GM21526 (cell line): ENCODE measurements around the gene MLLT3.

ENCODE experiments used
- ATAC-seq: cut with Tn5 transposase; IDR thresholded peaks from one replicate; pipeline ENCODE4 v1.9.1; 2021; ENCODE audit warnings: moderate library complexity; ENCODE audit not compliant: unreplicated experiment, low FRiP score

The MLLT3 gene

GRCh38 chr9:20488691-20489090, 133.6 kb downstream of the MLLT3 start:
- ATAC-seq = no peak

- ATAC-seq = no peak
These were observed 135.7 kb downstream of the MLLT3 start for GRCh38 chr9:20486552-20486951.

DNA sequence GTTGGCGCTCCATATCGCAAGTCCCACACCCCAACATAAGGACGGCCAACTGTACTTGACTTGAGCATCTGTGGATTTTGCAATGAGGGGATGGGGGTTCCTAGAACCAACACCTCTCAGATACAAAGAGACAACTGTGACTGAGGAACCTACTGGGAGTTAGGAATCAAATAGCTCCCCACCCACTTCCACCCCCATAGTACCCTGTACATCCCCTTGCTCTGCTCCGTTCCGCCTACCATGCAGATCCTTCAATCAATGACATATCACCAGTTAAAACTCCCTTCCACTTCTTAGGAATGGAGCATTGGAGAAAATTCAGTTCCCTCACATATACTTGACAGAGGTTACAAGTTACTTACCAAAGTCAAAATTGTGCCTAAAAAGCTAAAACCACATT, 140.9 kb downstream of the MLLT3 start:
- ATAC-seq = no peak

DNA sequence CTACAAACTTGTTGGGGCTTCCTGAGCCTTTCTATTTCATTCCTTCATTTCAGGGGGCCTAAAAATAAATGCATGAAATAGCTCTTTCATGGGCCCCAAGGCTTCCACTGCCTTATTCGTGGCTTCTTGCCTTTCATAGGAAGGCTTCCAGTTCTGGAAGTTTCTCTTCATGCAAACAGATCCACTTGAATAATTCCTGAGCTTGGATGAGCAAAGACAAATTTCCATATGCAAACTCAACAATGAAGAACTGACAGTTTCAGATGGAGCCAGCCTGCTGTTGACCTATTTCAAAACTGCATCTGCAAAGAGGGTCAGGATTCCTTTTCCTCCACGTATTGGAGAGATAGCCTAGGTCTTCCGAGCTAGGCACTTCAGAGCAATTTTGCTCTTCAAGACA, 142.1 kb downstream of the MLLT3 start:
- ATAC-seq = peak; percentile 19

DNA sequence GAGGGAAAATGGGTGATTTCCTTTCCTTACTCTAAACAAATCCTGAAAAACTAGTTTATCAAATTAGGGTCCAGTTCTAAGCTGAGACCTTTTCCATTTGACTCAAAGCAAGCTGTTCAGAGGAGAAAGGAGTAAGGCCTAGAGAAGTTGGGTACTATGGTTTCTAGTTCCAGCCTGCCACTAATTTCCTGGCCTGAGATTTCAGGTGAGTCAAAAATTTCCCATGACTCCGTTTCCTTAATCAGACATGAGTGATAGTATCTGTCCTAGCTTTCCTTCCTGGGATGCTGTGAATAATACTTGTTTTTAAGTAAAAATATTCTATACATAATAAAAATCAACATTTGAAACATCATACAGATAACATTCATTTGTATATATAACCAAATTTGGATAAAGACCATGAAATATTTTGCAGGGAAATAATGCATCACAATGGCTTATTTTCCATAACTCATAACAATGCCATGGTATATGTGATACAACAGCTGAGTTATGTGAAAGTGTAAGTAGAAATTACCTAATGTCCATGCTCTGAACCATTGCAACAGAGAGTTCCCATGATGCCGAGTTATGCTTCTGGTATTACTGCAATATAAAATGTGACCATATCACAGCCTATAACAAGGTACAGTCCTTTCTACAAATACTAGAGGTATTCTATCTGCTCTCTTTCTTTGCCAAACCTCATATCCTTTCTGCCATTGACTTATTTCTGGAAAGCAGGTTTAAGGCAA, 142.7 kb downstream of the MLLT3 start:
- ATAC-seq = peak; percentile 55

DNA sequence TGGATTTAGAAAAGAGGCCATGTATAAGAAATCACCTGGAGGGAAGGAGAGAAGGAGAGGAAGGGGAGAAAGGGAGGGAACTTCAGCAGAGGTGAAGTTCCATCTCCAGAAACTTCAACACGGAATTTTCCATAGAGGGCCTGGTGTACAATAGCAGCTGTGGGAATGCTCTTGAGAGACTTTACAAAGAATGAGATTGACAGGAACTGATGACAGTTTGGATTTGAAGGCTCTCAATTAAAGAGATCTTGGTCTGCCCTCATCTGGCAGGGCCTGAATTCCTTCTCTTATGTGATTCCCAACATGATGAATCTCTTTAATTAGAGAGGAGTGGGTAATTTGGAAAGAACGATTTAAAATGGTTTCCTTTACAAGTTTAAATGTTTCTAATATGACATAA, 143.5 kb downstream of the MLLT3 start:
- ATAC-seq = no peak

GRCh38 chr9:20477940-20478620, 144.2 kb downstream of the MLLT3 start:
- no peak for ATAC-seq

- ATAC-seq = no peak
These were observed 145.3 kb downstream of the MLLT3 start for GRCh38 chr9:20476912-20477521.

- no peak for ATAC-seq
These were observed 147.8 kb downstream of the MLLT3 start for GRCh38 chr9:20474496-20474895.

- no peak for ATAC-seq
These were observed 148.7 kb downstream of the MLLT3 start for GRCh38 chr9:20473515-20474013.

DNA sequence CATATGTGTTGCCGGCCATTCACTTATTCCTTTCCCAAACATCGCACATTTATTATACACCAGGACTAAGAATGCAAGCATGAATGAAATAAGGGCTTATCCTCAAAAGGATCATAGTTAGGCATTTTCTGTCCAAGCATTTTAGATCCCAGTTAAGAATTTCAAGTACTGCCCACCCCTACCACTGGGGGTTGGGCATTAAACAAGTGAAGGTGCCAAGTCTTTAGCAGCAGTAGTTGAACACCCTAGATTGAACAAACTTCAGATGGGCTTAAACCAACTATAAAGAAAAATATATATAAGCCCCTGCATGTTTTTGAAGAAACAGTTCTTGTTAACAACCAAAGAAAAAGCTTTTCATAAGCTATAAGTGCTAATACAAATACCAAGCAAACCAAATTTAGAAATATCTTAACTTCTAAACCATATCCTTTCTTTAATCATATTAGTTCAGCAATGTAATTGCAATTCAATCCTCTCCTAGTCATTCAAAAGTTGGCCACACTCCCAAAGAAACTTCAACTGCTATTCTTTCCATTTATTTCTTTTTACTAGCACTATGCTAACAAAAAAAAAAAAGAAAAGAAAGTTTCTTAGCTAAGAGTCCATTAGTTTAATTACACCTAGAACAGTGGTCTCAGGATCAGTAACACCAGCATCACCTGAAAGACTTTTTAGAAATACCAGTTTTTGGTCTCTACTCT, 149.8 kb downstream of the MLLT3 start:
- ATAC-seq = no peak

- no peak for ATAC-seq
These were observed 155.8 kb downstream of the MLLT3 start for GRCh38 chr9:20466328-20467008.

DNA sequence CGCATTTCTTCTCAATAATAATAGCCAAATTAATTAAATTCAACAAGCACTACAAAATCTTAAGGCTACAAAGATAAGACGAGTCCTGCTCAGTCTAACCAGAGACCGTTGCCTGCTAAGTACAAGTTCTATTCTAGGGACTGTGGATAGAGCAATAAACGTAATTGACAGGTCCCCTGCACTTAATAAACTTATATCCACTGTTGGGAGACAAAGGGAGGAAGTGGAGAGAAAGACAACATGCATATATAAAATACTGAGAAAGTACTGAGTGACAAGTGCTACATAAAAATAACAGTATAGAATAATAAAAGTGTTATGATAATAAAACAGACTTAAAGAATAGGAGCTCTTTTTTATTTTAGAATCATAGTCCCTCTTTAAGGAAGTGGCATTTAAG, 158.1 kb downstream of the MLLT3 start:
- no peak for ATAC-seq

- ATAC-seq = no peak
These were observed 158.5 kb downstream of the MLLT3 start for GRCh38 chr9:20463823-20464222.

- no peak for ATAC-seq
These were observed 159.9 kb downstream of the MLLT3 start for GRCh38 chr9:20462410-20462809.

DNA sequence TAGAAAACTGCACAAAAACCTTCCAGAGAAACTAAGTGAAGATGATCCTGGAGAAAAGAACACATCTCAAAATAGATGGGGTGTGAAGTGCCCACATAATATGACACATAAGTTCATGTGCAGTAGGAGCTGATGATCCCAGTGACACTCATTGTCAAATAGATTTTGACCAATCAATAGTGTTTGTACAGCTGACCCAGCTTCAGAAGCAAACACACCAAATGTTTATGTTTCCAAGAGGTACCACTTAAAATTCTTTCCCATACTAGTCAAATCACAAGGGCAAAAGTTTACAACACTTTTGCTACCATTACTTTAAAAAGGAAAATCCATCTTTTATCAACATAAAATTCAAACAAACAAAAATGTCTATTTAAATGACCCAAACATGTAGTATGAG, 175.0 kb downstream of the MLLT3 start:
- ATAC-seq = no peak

DNA sequence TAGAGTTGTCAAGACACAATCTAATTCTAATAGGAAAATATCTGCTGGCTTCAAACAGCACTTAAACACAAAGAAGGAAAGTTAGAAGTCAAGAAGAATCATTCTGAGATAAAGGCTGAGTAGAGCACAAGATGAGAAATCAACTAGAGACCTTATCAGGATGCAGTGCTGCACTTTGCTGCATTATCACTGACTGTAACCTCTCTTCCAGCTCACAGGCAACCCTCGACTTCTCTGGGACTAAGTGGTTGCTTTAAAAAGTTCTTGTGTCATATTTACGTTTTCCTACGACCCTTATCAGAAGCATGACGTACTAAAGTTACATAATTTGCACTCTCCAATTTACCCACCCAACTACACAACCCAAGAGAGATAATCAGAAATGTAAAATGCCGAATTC, 176.1 kb downstream of the MLLT3 start:
- no peak for ATAC-seq

DNA sequence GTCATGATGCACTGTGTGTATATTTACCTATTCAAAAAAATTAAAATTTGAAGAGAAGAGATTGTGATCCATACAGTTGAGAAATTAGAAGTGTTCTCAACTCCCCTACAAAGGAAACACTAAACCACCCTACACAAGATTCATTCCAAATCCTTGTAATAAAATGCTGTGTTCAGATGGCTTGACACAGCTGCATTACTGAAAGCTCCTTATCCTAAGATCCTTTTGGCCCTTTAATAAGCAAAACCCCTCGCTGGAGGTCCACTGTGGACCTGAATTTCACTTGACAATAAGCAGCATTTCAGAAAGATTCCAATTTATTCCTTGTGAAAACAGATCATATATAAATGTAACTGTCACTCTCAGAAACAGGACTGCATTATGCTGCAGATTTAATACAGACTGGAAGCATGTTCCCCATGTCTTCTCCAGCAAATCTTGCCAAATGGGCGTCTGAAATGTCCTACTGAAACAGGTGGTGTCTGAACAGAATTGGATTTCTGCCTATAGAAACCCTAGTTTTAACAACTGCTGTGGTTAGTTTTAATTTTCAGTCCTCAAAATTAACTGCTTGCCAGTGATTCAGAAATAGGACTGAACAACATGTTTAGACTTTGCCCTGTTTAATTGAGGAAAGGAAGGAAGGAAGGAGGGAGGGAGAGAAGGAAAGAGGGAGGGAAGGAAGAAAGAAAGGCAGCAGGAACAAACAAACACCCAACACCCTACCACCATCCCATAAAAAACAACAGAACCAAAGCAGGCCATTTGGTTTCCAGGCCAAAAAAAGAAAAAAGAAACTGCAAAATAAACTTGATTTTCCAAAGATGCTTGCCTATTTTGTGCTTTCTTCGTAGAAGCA, 179.6 kb downstream of the MLLT3 start:
- ATAC-seq = no peak

GRCh38 chr9:20441711-20442423, 180.4 kb downstream of the MLLT3 start:
- ATAC-seq = no peak
